22Rv1 (cell line): ENCODE results near the gene BCAS4.

Experiments used
- CTCF ChIP-seq: fragments of 450-650 bp; IDR thresholded peaks from 2 replicates; pipeline ENCODE4 v1.5.1; 2017; ENCODE audit warnings: mild to moderate bottlenecking
- ZFX ChIP-seq: fragments of 450-650 bp; IDR thresholded peaks from 2 replicates; pipeline ENCODE4 v1.6.1; 2017; ENCODE audit warnings: antibody characterized with exemption, borderline replicate concordance

GRCh38 chr20:50774515-50774914, 20.3 kb upstream of the BCAS4 start:
- TF ChIP-seq CTCF (no peak), ZFX (no peak)
